HUES6 (cell line): Measurements from ENCODE around the gene MAPKAP1.

Source experiments
- H3K27ac ChIP-seq: 2 replicates; pipeline ENCODE4 v1.7.0; 2013; ENCODE audit warnings: low read depth, mild to moderate bottlenecking, low read length, inconsistent platforms
- H3K27me3 ChIP-seq: 2 replicates; pipeline ENCODE4 v1.6.1; 2013; ENCODE audit warnings: low read length; ENCODE audit not compliant: control insufficient read depth, insufficient read depth
- H3K36me3 ChIP-seq: 2 replicates; pipeline ENCODE4 v1.6.1; 2013; ENCODE audit warnings: low read length; ENCODE audit not compliant: control insufficient read depth, insufficient read depth
- H3K4me1 ChIP-seq: 2 replicates; pipeline ENCODE4 v1.6.1; 2013; ENCODE audit warnings: low read length; ENCODE audit not compliant: control insufficient read depth, insufficient read depth
- H3K4me3 ChIP-seq: 2 replicates; pipeline ENCODE4 v1.5.1; 2013; ENCODE audit warnings: low read depth, low read length
- H3K9ac ChIP-seq: one replicate; pipeline ENCODE4 v1.6.1; 2013; ENCODE audit warnings: mild to moderate bottlenecking, low read length
- H3K9me3 ChIP-seq: 2 replicates; pipeline ENCODE4 v1.6.1; 2013; ENCODE audit warnings: low read depth, low read length; ENCODE audit not compliant: control insufficient read depth, insufficient read depth

The MAPKAP1 gene

GRCh38 chr9:125706651-125707471 is at the start of gene MAPKAP1:
TSS of gene MAPKAP1 (minus strand) at chr9:125707208. CDS start at chr9:125672574, 34,634 bp downstream.
- H3K27ac ChIP-seq: peak within 1 kb of the TSS; percentile 80
- peaks cover 24% of the 10 kb centered on the region for H3K4me1 ChIP-seq
- H3K4me3 ChIP-seq: peak within 1 kb of the TSS; percentile 97
- no peaks in the 10 kb centered on the region for H3K9me3 ChIP-seq
- H3K9ac ChIP-seq: peak within 1 kb of the TSS; percentile 83
- no peaks in the 10 kb centered on the region; the same call in 1 of the 2 replicates for H3K36me3 ChIP-seq
- no peaks in the 10 kb centered on the region for H3K27me3 ChIP-seq

DNA sequence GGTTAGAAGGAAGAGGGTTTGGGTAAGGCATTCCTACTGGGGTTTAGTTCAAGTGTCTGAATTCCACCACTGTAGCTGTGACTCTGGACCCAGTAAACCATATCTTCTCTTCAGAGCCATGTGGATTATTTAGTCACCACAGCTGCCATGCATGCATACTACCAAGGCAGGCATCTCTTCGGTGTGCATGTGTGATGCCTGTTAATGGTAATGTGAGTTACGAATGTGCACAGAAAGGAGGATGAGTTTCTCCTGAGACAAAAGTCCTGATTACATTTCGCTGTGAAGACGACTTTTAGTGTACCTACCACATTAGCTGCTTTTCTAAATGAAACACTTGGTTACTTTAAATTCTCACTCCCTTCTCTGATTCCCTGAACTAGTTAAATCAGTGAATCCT is 49.5 kb upstream of the MAPKAP1 start:
- H3K36me3 ChIP-seq: no peaks in the 10 kb centered on the region
- no peaks in the 10 kb centered on the region for H3K27me3 ChIP-seq
- no peak overlapping the region for H3K9ac ChIP-seq
- peaks cover 87% of the 10 kb centered on the region for H3K4me1 ChIP-seq
- no peaks in the 10 kb centered on the region for H3K9me3 ChIP-seq
- H3K4me3 ChIP-seq: no peak overlapping the region
- no peak overlapping the region for H3K27ac ChIP-seq

DNA sequence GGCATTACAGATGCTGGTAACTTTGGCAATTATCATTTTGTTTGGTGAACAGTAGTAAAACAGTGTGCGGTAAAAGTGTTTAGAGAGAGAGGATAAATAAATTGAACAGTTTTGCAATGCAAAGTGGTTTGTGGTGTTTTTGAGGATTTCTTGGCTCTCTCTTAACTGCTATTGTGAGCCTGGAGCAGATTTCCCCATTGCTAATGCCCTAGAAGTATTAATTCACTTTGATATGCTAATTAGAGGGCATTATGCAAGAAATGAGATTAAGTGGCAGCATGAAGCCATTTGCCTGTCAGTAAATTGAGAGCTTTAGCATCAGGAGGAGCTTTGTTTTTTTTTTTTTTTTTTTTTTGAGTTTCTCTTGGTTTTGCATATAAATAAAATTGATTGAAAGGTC is 48.3 kb upstream of the MAPKAP1 start:
- H3K9ac ChIP-seq: no peak overlapping the region
- no peaks in the 10 kb centered on the region for H3K36me3 ChIP-seq
- H3K27ac ChIP-seq: no peak overlapping the region
- no peaks in the 10 kb centered on the region for H3K9me3 ChIP-seq
- peaks cover 86% of the 10 kb centered on the region for H3K4me1 ChIP-seq
- H3K4me3 ChIP-seq: 0 out of 2 replicates have a peak overlapping the region, but pooled peaks have one; percentile 7
- H3K27me3 ChIP-seq: no peaks in the 10 kb centered on the region

- H3K27ac ChIP-seq: no peak overlapping the region
- 0 out of 2 replicates have a peak, but pooled peaks cover under 1% of the 10 kb centered on the region for H3K36me3 ChIP-seq
- H3K9ac ChIP-seq: no peak overlapping the region
- peak overlapping the region; percentile 18 for H3K4me3 ChIP-seq
- H3K4me1 ChIP-seq: peaks cover 86% of the 10 kb centered on the region
- H3K9me3 ChIP-seq: no peaks in the 10 kb centered on the region
- H3K27me3 ChIP-seq: no peaks in the 10 kb centered on the region
These were observed 47.1 kb upstream of the MAPKAP1 start for GRCh38 chr9:125754096-125754495.

GRCh38 chr9:125752070-125752628 is 45.1 kb upstream of the MAPKAP1 start:
- Histone ChIP-seq H3K36me3 (peaks cover 3% of the 10 kb centered on the region; the same call in 1 of the 2 replicates), H3K9me3 (no peaks in the 10 kb centered on the region), H3K4me3 (no peak overlapping the region; the same call in 1 of the 2 replicates), H3K9ac (no peak overlapping the region), H3K27me3 (no peaks in the 10 kb centered on the region), H3K4me1 (peaks cover 70% of the 10 kb centered on the region), H3K27ac (no peak overlapping the region)

DNA sequence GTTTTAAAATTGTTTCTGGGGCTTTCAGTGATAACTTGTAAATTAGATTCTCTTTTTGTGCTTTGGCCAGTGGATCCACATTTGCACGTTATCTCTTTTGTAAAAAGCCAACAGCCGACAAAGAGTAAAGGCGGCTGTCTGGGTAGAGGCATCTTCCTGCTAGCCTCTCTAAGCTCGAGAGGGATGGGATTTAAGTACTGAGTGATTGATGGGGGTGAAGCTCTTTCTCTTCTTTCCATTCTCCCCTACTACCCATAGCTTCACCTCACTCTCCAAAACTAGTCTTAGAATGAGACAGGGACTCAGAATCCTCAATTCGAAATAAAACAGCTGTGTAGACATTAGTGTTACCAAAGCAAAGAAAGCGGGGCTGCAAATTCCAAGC is 43.6 kb upstream of the MAPKAP1 start:
- no peak overlapping the region for H3K27ac ChIP-seq
- peak overlapping the region; percentile 92 for H3K4me3 ChIP-seq
- H3K4me1 ChIP-seq: peaks cover 58% of the 10 kb centered on the region
- no peaks in the 10 kb centered on the region for H3K9me3 ChIP-seq
- H3K27me3 ChIP-seq: no peaks in the 10 kb centered on the region
- H3K36me3 ChIP-seq: peaks cover 3% of the 10 kb centered on the region; the same call in 1 of the 2 replicates
- no peak overlapping the region for H3K9ac ChIP-seq

DNA sequence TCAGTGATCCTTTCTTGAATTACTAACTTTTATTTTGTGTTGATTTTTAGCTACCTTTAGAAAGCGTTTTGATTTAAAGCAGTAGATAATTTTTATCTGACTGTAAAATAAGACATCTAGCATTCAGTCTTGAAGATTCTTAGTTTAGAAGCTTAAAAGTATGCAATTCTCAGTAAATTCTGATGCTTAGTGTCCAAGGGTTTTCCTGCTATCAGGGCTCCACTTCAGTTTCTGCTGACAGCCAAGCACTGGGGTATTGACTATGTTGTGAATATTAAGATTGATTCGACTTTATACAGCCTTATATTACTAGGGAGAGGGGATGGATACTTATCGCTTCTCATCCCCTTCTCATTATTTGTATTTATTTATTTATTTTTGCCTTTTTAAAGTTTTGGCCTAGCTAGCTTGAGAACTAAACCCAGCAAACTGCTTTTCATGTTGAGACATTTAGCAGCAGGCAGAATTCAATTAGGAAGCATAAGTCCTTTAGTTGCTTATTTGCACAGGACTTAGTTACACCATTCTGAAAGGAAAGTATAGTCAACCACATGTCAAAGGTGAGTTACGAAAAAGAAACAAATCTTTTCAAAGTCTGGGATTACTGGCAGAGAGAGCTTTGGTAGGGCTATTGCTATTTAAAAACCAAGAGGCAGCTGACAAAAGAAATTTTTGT is 43.1 kb upstream of the MAPKAP1 start:
- Histone ChIP-seq H3K4me3 (peak overlapping the region; percentile 92), H3K9ac (no peak overlapping the region), H3K27me3 (peaks cover 5% of the 10 kb centered on the region; the same call in 1 of the 2 replicates), H3K4me1 (peaks cover 57% of the 10 kb centered on the region), H3K27ac (no peak overlapping the region), H3K9me3 (no peaks in the 10 kb centered on the region), H3K36me3 (peaks cover 3% of the 10 kb centered on the region; the same call in 1 of the 2 replicates)

- Histone ChIP-seq H3K36me3 (peaks cover 3% of the 10 kb centered on the region; the same call in 1 of the 2 replicates), H3K4me1 (peaks cover 53% of the 10 kb centered on the region), H3K27ac (no peak overlapping the region), H3K9ac (no peak overlapping the region), H3K4me3 (peak overlapping the region; percentile 92), H3K9me3 (no peaks in the 10 kb centered on the region), H3K27me3 (peaks cover 5% of the 10 kb centered on the region; the same call in 1 of the 2 replicates)
These were observed 42.4 kb upstream of the MAPKAP1 start for GRCh38 chr9:125749287-125749935.

DNA sequence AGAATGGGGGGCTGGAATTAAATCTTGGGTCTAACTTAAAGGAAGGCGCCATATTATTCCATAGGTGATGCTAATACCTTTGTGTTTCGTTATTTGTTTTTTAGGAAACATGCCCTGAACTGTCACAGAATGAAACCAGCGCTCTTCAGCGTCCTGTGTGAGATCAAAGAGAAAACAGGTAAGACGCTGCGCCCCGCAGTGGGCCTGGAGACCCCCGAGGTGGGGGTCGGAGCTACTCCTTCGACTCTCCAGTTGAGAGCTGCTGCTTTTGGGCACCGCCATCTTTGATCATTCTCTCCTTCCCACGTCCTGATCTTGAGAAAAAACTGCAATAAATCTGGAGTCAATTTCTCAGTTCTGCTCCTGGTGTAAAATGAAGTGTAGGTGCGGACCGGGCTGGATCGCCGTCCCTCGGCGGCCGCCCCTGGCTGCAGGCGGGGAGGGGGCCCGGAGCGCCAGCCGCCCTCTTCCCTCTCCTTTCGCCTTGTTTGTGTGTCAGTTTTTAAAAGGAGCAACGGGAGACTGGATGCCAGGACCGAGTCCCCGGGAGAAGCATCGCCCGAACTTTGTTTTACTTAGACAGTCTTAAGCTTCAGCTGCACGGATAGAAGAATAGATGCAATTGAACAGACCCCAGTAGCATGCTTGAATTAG is 41.6 kb upstream of the MAPKAP1 start:
- Histone ChIP-seq H3K36me3 (peaks cover 3% of the 10 kb centered on the region; the same call in 1 of the 2 replicates), H3K27ac (no peak overlapping the region; the same call in 1 of the 2 replicates), H3K9ac (peak overlapping the region; percentile 72), H3K4me3 (peak overlapping the region; percentile 92), H3K4me1 (peaks cover 45% of the 10 kb centered on the region), H3K9me3 (no peaks in the 10 kb centered on the region), H3K27me3 (peaks cover 5% of the 10 kb centered on the region; the same call in 1 of the 2 replicates)

- peak overlapping the region; percentile 92 for H3K4me3 ChIP-seq
- peaks cover 41% of the 10 kb centered on the region for H3K4me1 ChIP-seq
- H3K9me3 ChIP-seq: no peaks in the 10 kb centered on the region
- peaks cover 3% of the 10 kb centered on the region; the same call in 1 of the 2 replicates for H3K36me3 ChIP-seq
- peaks cover 5% of the 10 kb centered on the region; the same call in 1 of the 2 replicates for H3K27me3 ChIP-seq
- H3K27ac ChIP-seq: peak overlapping the region; percentile 13; the same call in 1 of the 2 replicates
- H3K9ac ChIP-seq: peak overlapping the region; percentile 72
These were observed 40.9 kb upstream of the MAPKAP1 start for GRCh38 chr9:125747765-125748445.
